ENCODE measurements around the gene KCNJ16.

DNA sequence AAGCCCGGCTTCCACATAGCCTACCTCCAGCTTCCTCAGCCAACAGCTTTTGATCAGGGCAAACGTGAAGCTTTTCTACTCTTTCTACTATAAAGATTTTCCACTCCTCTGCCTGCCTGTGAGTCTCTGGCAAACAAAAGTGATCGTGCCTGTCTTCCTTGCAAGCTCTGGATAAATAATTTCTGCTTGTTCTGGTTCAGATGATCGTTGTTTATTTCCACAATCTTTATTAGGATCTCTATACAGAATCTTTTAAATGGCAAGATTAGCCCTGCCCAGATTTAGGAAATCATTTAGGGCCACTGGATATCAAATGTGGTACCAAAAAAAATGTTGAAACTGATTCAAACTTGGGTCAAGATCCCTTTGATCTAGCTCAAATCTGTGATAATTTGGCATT lies 20.4 kb downstream of the KCNJ16 start:
- TF ChIP-seq CTCF (IDR thresholded peaks at IDR 0.05 in 4 of 5, conservative IDR thresholded peaks at IDR 0.05 in 1 of 5) (no peak), POLR2A (IDR thresholded peaks at IDR 0.05) (no peak)

Data from gastrocnemius medialis (tissue), 4 donors.